ENCODE data around the gene IRAK1. TPM values are rescaled to one million over a fixed set of nuclear protein-coding genes. Genes with fewer than 3 reads are reported as not detected.

The IRAK1 gene
- total and polyA plus RNA-seq, 10 of the 15 experiments (the other 5 are each of a cell fraction or from before 2014, with no cell fraction given): 4.2 to 136 (median 39.5) TPM

- ChIA-PET CTCF (interaction anchor here (0.6 to 5.9 kb wide), 14 partner anchors 8 to 51 kb away, joined by 3 to 40 read pairs (median 4); no protein-coding TSS in a partner anchor), SMC1A (ENCODE audit: uncharacterized antibody, unreplicated experiment) (interaction anchor here (0.5 to 4.7 kb wide), 10 partner anchors 13 to 53 kb away, joined by 3 to 21 read pairs (median 4); partner anchors contain the start of gene ARHGAP4), POLR2A (interaction anchor here (0.9 to 7.9 kb wide), 8 partner anchors 14 to 62 kb away, joined by 3 to 68 read pairs (median 5); partner anchors contain the start of gene ARHGAP4), RAD21 (ENCODE audit: unreplicated experiment) (interaction anchor here (0.9 to 6.4 kb wide), 10 partner anchors 13 to 125 kb away, joined by 3 to 48 read pairs (median 6); partner anchors contain the start of gene ARHGAP4)
- in situ Hi-C loops (cut with MboI) (loop anchor here (10.0 kb wide), 1 partner anchor 1013 kb away; no protein-coding TSS in a partner anchor), intact Hi-C loops (cut with micrococcal nuclease; ENCODE audit: unreplicated experiment) (no loop called here)
- Histone ChIP-seq H3K9ac (ENCODE audit: control insufficient read depth, insufficient read depth, low read length) (peak overlapping the region; percentile 74), H3K4me2 (ENCODE audit: control insufficient read depth, insufficient read depth) (peak overlapping the region; percentile 81), H3K4me3 (peak overlapping the region; percentile 80), H3K27ac (ENCODE audit: control insufficient read depth, insufficient read depth) (peak overlapping the region; percentile 50), H3K27me3 (replicated peaks in 1 of 2; ENCODE audit: control insufficient read depth in 2 of 2, insufficient read depth in 2 of 2, low read length in 1 of 2) (no peaks in the 10 kb centered on the region), H4K20me1 (ENCODE audit: control insufficient read depth, insufficient read depth) (no peaks in the 10 kb centered on the region; the same call in 1 of the 2 replicates), H3K36me3 (ENCODE audit: control insufficient read depth in 2 of 2, insufficient read depth in 2 of 2, low read length in 1 of 2) (peaks cover 6 to 10% of the 10 kb centered on the region in 2 experiments), H3K9me3 (replicated peaks; ENCODE audit: control insufficient read depth, insufficient read depth, low read length) (no peaks in the 10 kb centered on the region), H3K79me2 (ENCODE audit: control insufficient read depth, insufficient read depth, low read length) (peaks cover 70% of the 10 kb centered on the region), H3K4me1 (ENCODE audit: control insufficient read depth, insufficient read depth, low read length) (peaks cover 9% of the 10 kb centered on the region), H2AFZ (ENCODE audit: control insufficient read depth, low read depth, low read length) (no peak overlapping the region)
- ATAC-seq (no peak), FAIRE-seq (no peak), DNase-seq (ENCODE audit: low read depth, low spot score) (no peak)
- 46% methylated on average over 16 of the region's 16 CpGs for WGBS (ENCODE audit: insufficient coverage, insufficient replicate concordance, low lambda C conversion rate, missing lambda C conversion rate)
- peak; percentile 37; the same call in 1 of the 2 replicates for TF ChIP-seq HDGF (IDR thresholded peaks at IDR 0.05)
- no peak for TF ChIP-seq MXI1 (IDR thresholded peaks at IDR 0.05; ENCODE audit: low read depth, low read length)
- TF ChIP-seq, protein P1, sequence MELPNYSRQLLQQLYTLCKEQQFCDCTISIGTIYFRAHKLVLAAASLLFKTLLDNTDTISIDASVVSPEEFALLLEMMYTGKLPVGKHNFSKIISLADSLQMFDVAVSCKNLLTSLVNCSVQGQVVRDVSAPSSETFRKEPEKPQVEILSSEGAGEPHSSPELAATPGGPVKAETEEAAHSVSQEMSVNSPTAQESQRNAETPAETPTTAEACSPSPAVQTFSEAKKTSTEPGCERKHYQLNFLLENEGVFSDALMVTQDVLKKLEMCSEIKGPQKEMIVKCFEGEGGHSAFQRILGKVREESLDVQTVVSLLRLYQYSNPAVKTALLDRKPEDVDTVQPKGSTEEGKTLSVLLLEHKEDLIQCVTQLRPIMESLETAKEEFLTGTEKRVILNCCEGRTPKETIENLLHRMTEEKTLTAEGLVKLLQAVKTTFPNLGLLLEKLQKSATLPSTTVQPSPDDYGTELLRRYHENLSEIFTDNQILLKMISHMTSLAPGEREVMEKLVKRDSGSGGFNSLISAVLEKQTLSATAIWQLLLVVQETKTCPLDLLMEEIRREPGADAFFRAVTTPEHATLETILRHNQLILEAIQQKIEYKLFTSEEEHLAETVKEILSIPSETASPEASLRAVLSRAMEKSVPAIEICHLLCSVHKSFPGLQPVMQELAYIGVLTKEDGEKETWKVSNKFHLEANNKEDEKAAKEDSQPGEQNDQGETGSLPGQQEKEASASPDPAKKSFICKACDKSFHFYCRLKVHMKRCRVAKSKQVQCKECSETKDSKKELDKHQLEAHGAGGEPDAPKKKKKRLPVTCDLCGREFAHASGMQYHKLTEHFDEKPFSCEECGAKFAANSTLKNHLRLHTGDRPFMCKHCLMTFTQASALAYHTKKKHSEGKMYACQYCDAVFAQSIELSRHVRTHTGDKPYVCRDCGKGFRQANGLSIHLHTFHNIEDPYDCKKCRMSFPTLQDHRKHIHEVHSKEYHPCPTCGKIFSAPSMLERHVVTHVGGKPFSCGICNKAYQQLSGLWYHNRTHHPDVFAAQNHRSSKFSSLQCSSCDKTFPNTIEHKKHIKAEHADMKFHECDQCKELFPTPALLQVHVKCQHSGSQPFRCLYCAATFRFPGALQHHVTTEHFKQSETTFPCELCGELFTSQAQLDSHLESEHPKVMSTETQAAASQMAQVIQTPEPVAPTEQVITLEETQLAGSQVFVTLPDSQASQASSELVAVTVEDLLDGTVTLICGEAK (IDR thresholded peaks at IDR 0.05; ENCODE audit: borderline replicate concordance): no peak
- BruUV-seq (replicated peaks): TSS peak; percentile 29
Measured at GRCh38 chrX:153967536-153968224, 52.0 kb downstream of the IRAK1 start.
